Sigmoid colon (tissue), 7 donors: ENCODE results near the gene SLCO3A1. TPM values are rescaled to one million over a fixed set of nuclear protein-coding genes. Genes with fewer than 3 reads are reported as not detected.
A peak's percentile ranks its signal among the peaks of the same experiment; 100 is the strongest.

Experiments
- DNase-seq: peaks from one replicate; pipeline ENCODE4 v3.0.0-alpha.2; 2019
- H3K27ac ChIP-seq, 4 donors: fragments of 200-600 bp; sonication (generic); one replicate each; pipeline ENCODE4 v1.5.1; 2016 to 2019; ENCODE audit warnings: mild to moderate bottlenecking in 1 of 4
- H3K27me3 ChIP-seq, 3 donors: fragments of 200-600 bp; sonication (generic); one replicate each; pipeline ENCODE4 v1.5.1; 2019; ENCODE audit warnings: mild to moderate bottlenecking in 1 of 3
- H3K36me3 ChIP-seq, 4 donors: fragments of 200-600 bp; sonication (generic); one replicate each; pipeline ENCODE4 v1.5.1; 2016 to 2019
- H3K4me1 ChIP-seq, 4 donors: fragments of 200-600 bp; sonication (generic); one replicate each; pipeline ENCODE4 v1.5.1; 2017 to 2019
- H3K4me3 ChIP-seq, 4 donors: fragments of 200-600 bp; sonication (generic); one replicate each; pipeline ENCODE4 v1.5.1; 2017 to 2019; ENCODE audit warnings: mild to moderate bottlenecking in 2 of 4, moderate library complexity in 1 of 4
- H3K9me3 ChIP-seq, 4 donors: fragments of 200-600 bp in 3 of 4; sonication (generic) in 3 of 4; one replicate each; pipeline versions ENCODE4 v1.5.1 to v1.6.1; 2013 to 2019
- CTCF ChIP-seq, 4 experiments: fragments of 450-650 bp in 3 of 4; fragments of 200-600 bp in 1 of 4; IDR thresholded peaks; one replicate each; pipeline ENCODE4 v1.5.1; 2016 to 2019; ENCODE audit warnings: antibody characterized with exemption in 4 of 4, mild to moderate bottlenecking in 3 of 4, moderate library complexity in 2 of 4
- EP300 ChIP-seq, 4 donors: sonication (generic); formaldehyde crosslinking; IDR thresholded peaks; one replicate each; pipeline ENCODE4 v1.6.1; 2017; ENCODE audit warnings: antibody characterized with exemption in 4 of 4
- POLR2A ChIP-seq, 2 donors: fragments of 450-650 bp; IDR thresholded peaks; one replicate each; pipeline ENCODE4 v1.6.1; 2016; ENCODE audit warnings: antibody characterized with exemption in 2 of 2, mild to moderate bottlenecking in 2 of 2, moderate library complexity in 2 of 2
- POLR2AphosphoS5 ChIP-seq, 4 donors: sonication (generic); formaldehyde crosslinking; IDR thresholded peaks; one replicate each; pipeline ENCODE4 v1.6.1; 2017; ENCODE audit warnings: antibody characterized with exemption in 4 of 4
- WGBS, 2 donors: extraction: QIAGEN DNeasy Blood & Tissue Kit; methylation state at CpG; one replicate each; pipeline ENCODE4 v1.1.7; 2013; 5-methylcytosine and 5-hydroxymethylcytosine counted together
- intact Hi-C: fragments of 100-400 bp; cut with DNase I; formaldehyde crosslinking; loops from one replicate; pipeline ENCODE4 v1.15.1; 2023
- polyA plus RNA-seq, 3 donors: library from polyadenylated mRNA; stranded (reverse); fragments of 200-250 nt; gene quantifications; one replicate each; pipeline ENCODE4 v1.2.3, GENCODE V29; 2013
- total RNA-seq, 4 donors: library from RNA; depleted of rRNA; stranded (reverse); fragments of >200 nt; gene quantifications; one replicate each; pipeline ENCODE4 v1.1.0, GENCODE V29; 2016
- donor health status: healthy with polysubstance abuse.
- donor health status: Bipolar disorder and iron deficiency.
- donor health status: healthy.

SLCO3A1 gene
- total and polyA plus RNA-seq, 7 donors, result 1.4 to 10.5 (median 4.6) TPM

- no peak for TF ChIP-seq POLR2AphosphoS5 (IDR thresholded peaks at IDR 0.05)
- TF ChIP-seq POLR2A (IDR thresholded peaks at IDR 0.05), result no peak
- no peak for TF ChIP-seq CTCF (IDR thresholded peaks at IDR 0.05)
- no peak for TF ChIP-seq EP300 (IDR thresholded peaks at IDR 0.05)
- 41 to 85% methylated on average over 3 of the region's 3 CpGs for WGBS, 2 donors
- peak overlapping the region in 1 of 4 donors; percentile 12 for H3K27ac ChIP-seq
- intact Hi-C loops, result no loop called here
- H3K4me1 ChIP-seq, result peaks cover 0 to 11% (median 9%) of the 10 kb centered on the region in 4 donors
- no peak for DNase-seq
- no peaks in the 10 kb centered on the region for H3K9me3 ChIP-seq
- no peaks in the 10 kb centered on the region for H3K36me3 ChIP-seq
- H3K27me3 ChIP-seq, result no peaks in the 10 kb centered on the region
- no peak overlapping the region for H3K4me3 ChIP-seq
Measured at GRCh38 chr15:91925794-91926193, 72.3 kb downstream of the SLCO3A1 start.

DNA sequence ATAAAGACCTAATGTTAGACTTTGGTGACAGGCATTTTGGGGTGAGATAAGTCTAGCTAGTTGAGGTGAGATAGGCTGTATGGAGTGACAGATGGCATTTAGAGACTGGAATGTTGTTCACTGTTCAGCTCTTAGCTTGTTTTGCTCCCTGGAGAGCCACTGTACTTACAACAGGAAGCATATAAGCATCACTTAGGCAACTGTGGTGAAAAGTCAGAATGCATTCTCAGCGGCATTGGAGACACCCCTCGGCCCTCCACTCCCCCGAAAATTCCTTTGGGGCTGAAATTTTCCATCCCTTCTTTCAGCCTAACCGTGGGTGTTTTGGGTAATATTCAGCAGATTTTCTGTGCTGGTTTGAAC is 73.4 kb downstream of the SLCO3A1 start:
- intact Hi-C loops, result no loop called here
- DNase-seq, result no peak
- TF ChIP-seq EP300 (IDR thresholded peaks at IDR 0.05) (no peak), POLR2A (IDR thresholded peaks at IDR 0.05) (no peak), CTCF (IDR thresholded peaks at IDR 0.05) (no peak), POLR2AphosphoS5 (IDR thresholded peaks at IDR 0.05) (no peak)
- no peaks in the 10 kb centered on the region for H3K9me3 ChIP-seq
- no peaks in the 10 kb centered on the region for H3K36me3 ChIP-seq
- H3K27me3 ChIP-seq, result no peaks in the 10 kb centered on the region
- no peak overlapping the region for H3K4me3 ChIP-seq
- H3K27ac ChIP-seq, result peak overlapping the region in 2 of 4 donors; percentile 24 to 53
- H3K4me1 ChIP-seq, result peaks cover 0 to 9% (median 6%) of the 10 kb centered on the region in 4 donors
- WGBS, 2 donors, result 39 to 75% methylated on average over 4 of the region's 4 CpGs

DNA sequence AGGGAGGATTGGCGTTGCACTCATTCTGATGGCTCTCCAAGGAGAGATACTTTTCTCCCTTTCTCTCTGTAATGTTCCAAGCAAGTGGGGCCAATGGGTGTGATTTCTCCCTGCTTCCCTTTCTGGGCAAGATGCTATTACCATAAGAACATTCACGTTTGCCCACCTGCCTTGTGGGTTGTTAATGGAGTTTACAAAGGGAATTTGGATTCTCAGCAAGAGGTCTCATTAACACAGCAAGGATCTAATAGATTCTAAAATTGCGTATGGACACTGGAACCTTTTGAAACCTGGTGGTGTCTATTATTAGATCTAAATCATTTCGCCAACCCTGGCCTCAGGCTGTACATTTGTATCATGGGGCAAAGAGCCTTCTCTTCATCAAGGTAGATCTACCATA is 74.1 kb downstream of the SLCO3A1 start:
- 84 to 89% methylated on average over 4 of the region's 4 CpGs for WGBS, 2 donors
- peaks cover 0 to 9% (median 0%) of the 10 kb centered on the region in 4 donors for H3K4me1 ChIP-seq
- H3K27ac ChIP-seq, result peak overlapping the region in 2 of 4 donors; percentile 24 to 53
- no peak overlapping the region for H3K4me3 ChIP-seq
- no peaks in the 10 kb centered on the region for H3K9me3 ChIP-seq
- H3K36me3 ChIP-seq, result no peaks in the 10 kb centered on the region
- DNase-seq, result no peak
- intact Hi-C loops, result no loop called here
- TF ChIP-seq CTCF (IDR thresholded peaks at IDR 0.05) (no peak), EP300 (IDR thresholded peaks at IDR 0.05) (no peak), POLR2AphosphoS5 (IDR thresholded peaks at IDR 0.05) (no peak), POLR2A (IDR thresholded peaks at IDR 0.05) (no peak)
- no peaks in the 10 kb centered on the region for H3K27me3 ChIP-seq

GRCh38 chr15:91928675-91929074 is 75.2 kb downstream of the SLCO3A1 start:
- no peak for TF ChIP-seq CTCF (IDR thresholded peaks at IDR 0.05)
- no peak for TF ChIP-seq POLR2AphosphoS5 (IDR thresholded peaks at IDR 0.05)
- TF ChIP-seq POLR2A (IDR thresholded peaks at IDR 0.05), result no peak
- TF ChIP-seq EP300 (IDR thresholded peaks at IDR 0.05), result no peak
- Histone ChIP-seq H3K4me3 (no peak overlapping the region), H3K4me1 (peaks cover 0 to 9% (median 0%) of the 10 kb centered on the region in 4 donors), H3K36me3 (no peaks in the 10 kb centered on the region), H3K27me3 (no peaks in the 10 kb centered on the region), H3K9me3 (no peaks in the 10 kb centered on the region), H3K27ac (no peak overlapping the region)
- intact Hi-C loops, result no loop called here
- no peak for DNase-seq
- WGBS, 2 donors, result 29 to 66% methylated on average over 6 of the region's 6 CpGs

DNA sequence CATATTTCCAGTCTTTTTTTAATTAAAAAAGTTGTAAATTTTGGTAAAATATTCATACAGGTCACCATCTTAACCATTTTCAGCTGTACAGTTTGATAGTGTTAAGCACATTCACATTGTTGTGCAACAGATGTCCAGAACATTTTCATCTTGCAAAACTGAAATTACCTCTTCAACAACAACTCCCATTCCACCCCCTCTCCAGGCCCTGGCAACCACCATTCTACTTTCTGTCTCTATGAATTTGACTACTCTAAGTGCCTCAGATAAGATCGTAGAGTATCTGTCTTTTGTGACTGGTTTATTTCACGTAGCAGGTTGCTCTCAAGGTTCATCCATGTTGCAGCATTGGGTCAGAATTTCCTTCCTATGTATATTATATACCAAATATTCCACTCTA is 76.0 kb downstream of the SLCO3A1 start:
- Histone ChIP-seq H3K4me3 (no peak overlapping the region), H3K27me3 (no peaks in the 10 kb centered on the region), H3K36me3 (no peaks in the 10 kb centered on the region), H3K27ac (no peak overlapping the region), H3K9me3 (no peaks in the 10 kb centered on the region), H3K4me1 (peaks cover 0 to 9% (median 0%) of the 10 kb centered on the region in 4 donors)
- DNase-seq, result no peak
- TF ChIP-seq EP300 (IDR thresholded peaks at IDR 0.05) (no peak), CTCF (IDR thresholded peaks at IDR 0.05) (no peak), POLR2A (IDR thresholded peaks at IDR 0.05) (no peak), POLR2AphosphoS5 (IDR thresholded peaks at IDR 0.05) (no peak)
- intact Hi-C loops, result no loop called here
- WGBS, 2 donors, result 89 to 93% methylated on average over 2 of the region's 2 CpGs
